Fibroblast of mammary gland (primary cell): ENCODE results near the gene CNOT1.

Source experiments
- DNase-seq: peaks from one replicate; pipeline ENCODE4 v3.0.0-alpha.2; 2010; ENCODE audit warnings: low read depth
- H3K4me3 ChIP-seq: 2 replicates; pipeline ENCODE4 v1.5.1; 2011; ENCODE audit warnings: low read depth, mild to moderate bottlenecking, low read length, moderate library complexity; ENCODE audit not compliant: control insufficient read depth
- CTCF ChIP-seq: conservative IDR thresholded peaks from 2 replicates; pipeline ENCODE4 v1.5.1; 2011; ENCODE audit warnings: low read depth, low read length, inconsistent platforms; ENCODE audit not compliant: control insufficient read depth, insufficient read depth

Gene CNOT1

GRCh38 chr16:58543685-58544084, 85.9 kb downstream of the CNOT1 start:
- no peak for TF ChIP-seq CTCF
- H3K4me3 ChIP-seq, result no peak overlapping the region
- DNase-seq, result no peak

- no peak overlapping the region for H3K4me3 ChIP-seq
- DNase-seq, result no peak
- no peak for TF ChIP-seq CTCF
Observed at GRCh38 chr16:58542291-58542690, 87.3 kb downstream of the CNOT1 start.

GRCh38 chr16:58541711-58542110, 87.9 kb downstream of the CNOT1 start:
- no peak for TF ChIP-seq CTCF
- peak; percentile 14 for DNase-seq
- no peak overlapping the region for H3K4me3 ChIP-seq

- no peak overlapping the region for H3K4me3 ChIP-seq
- DNase-seq, result no peak
- TF ChIP-seq CTCF, result no peak
Observed at GRCh38 chr16:58537124-58537906, 92.3 kb downstream of the CNOT1 start.

- DNase-seq, result no peak
- no peak overlapping the region for H3K4me3 ChIP-seq
- no peak for TF ChIP-seq CTCF
Observed at GRCh38 chr16:58536278-58536677, 93.3 kb downstream of the CNOT1 start.

GRCh38 chr16:58535100-58535499, 94.5 kb downstream of the CNOT1 start:
- TF ChIP-seq CTCF, result no peak
- H3K4me3 ChIP-seq, result no peak overlapping the region
- DNase-seq, result no peak
